Mammary epithelial cell (primary cell): Measurements from ENCODE around the gene SMAD2.

Source experiments
- CTCF ChIP-seq, 2 donors: IDR thresholded peaks in 1 of 2; conservative IDR thresholded peaks in 1 of 2; 2 replicates each; pipeline ENCODE4 v1.5.1; 2011 to 2012; ENCODE audit warnings: inconsistent platforms in 2 of 2, low read length in 2 of 2, mild to moderate bottlenecking in 2 of 2, control low read depth in 1 of 2, low read depth in 1 of 2; ENCODE audit not compliant: insufficient read depth in 1 of 2; ENCODE audit errors: extremely low read depth in 1 of 2
- EZH2 ChIP-seq: IDR thresholded peaks from 2 replicates; pipeline ENCODE4 v1.6.1; 2012; ENCODE audit warnings: low read length, inconsistent platforms, borderline replicate concordance

- TF ChIP-seq EZH2 (no peak), CTCF (conservative IDR thresholded peaks at IDR 0.05 in 1 of 2, IDR thresholded peaks at IDR 0.05 in 1 of 2; ENCODE audit: extremely low read depth in 1 of 2, insufficient read depth in 1 of 2, low read depth in 1 of 2, low read length in 2 of 2) (no peak)
Measured at GRCh38 chr18:47953471-47953931, 23.0 kb upstream of the SMAD2 start.
